SK-N-SH (cell line): ENCODE results near the gene NUMA1. TPM values are rescaled to one million over a fixed set of nuclear protein-coding genes. Genes with fewer than 3 reads are reported as not detected.

Source experiments
- CTCF ChIA-PET: fragments of 300-600, 350-600 bp; formaldehyde crosslinking; extraction: SDS; loops from one replicate; lab custom pipeline; 2021; lab: Yijun Ruan, JAX
- POLR2A ChIA-PET: fragments of 350-600 bp; sonication (Branson Sonifier 250); formaldehyde crosslinking; extraction: SDS; loops from one replicate; lab custom pipeline; 2020; ENCODE audit warnings: antibody characterized with exemption, inconsistent platforms; lab: Yijun Ruan, JAX
- DNase-seq: peaks from one replicate; pipeline ENCODE4 v3.0.0; 2012
- H2AFZ ChIP-seq: fragments of 200-600 bp; sonication (generic); 2 replicates; pipeline ENCODE4 v1.8.1; 2016; ENCODE audit warnings: antibody characterized with exemption, mild to moderate bottlenecking, low read depth
- H3F3A ChIP-seq: fragments of 200-600 bp; sonication (generic); replicated peaks from 2 replicates; pipeline ENCODE3; 2016; ENCODE audit warnings: antibody characterized with exemption, mild to moderate bottlenecking; ENCODE audit not compliant: insufficient read depth
- H3K27ac ChIP-seq, 2 experiments: fragments of 200-500 bp in 1 of 2; fragments of 200-600 bp in 1 of 2; sonication (Bioruptor generic) in 1 of 2; sonication (generic), shearing (Covaris generic) in 1 of 2; 2 replicates each; pipeline versions ENCODE4 v1.5.1 to v1.6.1; 2014 to 2016; ENCODE audit warnings: low read depth in 2 of 2, inconsistent platforms in 1 of 2, low read length in 1 of 2, mild to moderate bottlenecking in 1 of 2, mixed read lengths in 1 of 2
- H3K27me3 ChIP-seq: fragments of 200-600 bp; sonication (generic), shearing (Covaris generic); 2 replicates; pipeline ENCODE4 v1.6.1; 2016; ENCODE audit warnings: mixed run types; ENCODE audit not compliant: insufficient read depth
- H3K36me3 ChIP-seq, 2 experiments: fragments of 200-500 bp in 1 of 2; fragments of 200-600 bp in 1 of 2; sonication (Bioruptor generic) in 1 of 2; sonication (generic) in 1 of 2; replicated peaks in 1 of 2; 2 replicates each; pipeline versions ENCODE3 to v1.5.1; 2014 to 2016; ENCODE audit warnings: low read length in 1 of 2, mild to moderate bottlenecking in 1 of 2; ENCODE audit not compliant: insufficient read depth in 2 of 2, control insufficient read depth in 1 of 2
- H3K4me1 ChIP-seq, 2 experiments: fragments of 200-500 bp in 1 of 2; fragments of 200-600 bp in 1 of 2; sonication (Bioruptor generic) in 1 of 2; sonication (generic), shearing (Covaris generic) in 1 of 2; 2 replicates each; pipeline versions ENCODE4 v1.5.1 to v1.6.1; 2014 to 2016; ENCODE audit warnings: low read depth in 1 of 2, low read length in 1 of 2, mixed run types in 1 of 2; ENCODE audit not compliant: insufficient read depth in 2 of 2, control insufficient read depth in 1 of 2
- H3K4me2 ChIP-seq: fragments of 200-600 bp; sonication (generic), shearing (Covaris generic); 2 replicates; pipeline ENCODE4 v1.6.1; 2017; ENCODE audit warnings: mixed run types
- H3K4me3 ChIP-seq, 2 experiments: fragments of 200-500 bp in 1 of 2; fragments of 200-600 bp in 1 of 2; sonication (Bioruptor generic) in 1 of 2; sonication (generic), shearing (Covaris generic) in 1 of 2; 2 replicates each; pipeline versions ENCODE4 v1.5.1 to v1.8.1; 2014 to 2016; ENCODE audit warnings: low read depth in 2 of 2, inconsistent platforms in 1 of 2, low read length in 1 of 2, mild to moderate bottlenecking in 1 of 2, mixed read lengths in 1 of 2, moderate library complexity in 1 of 2
- H3K79me2 ChIP-seq: fragments of 200-600 bp; sonication (generic); 2 replicates; pipeline ENCODE4 v1.8.1; 2017; ENCODE audit warnings: mild to moderate bottlenecking; ENCODE audit not compliant: insufficient read depth
- H3K9ac ChIP-seq: fragments of 200-600 bp; sonication (generic); 2 replicates; pipeline ENCODE4 v1.6.1; 2017; ENCODE audit warnings: mixed run types
- H3K9me2 ChIP-seq: fragments of 200-600 bp; sonication (generic); 2 replicates; pipeline ENCODE4 v1.6.1; 2017; ENCODE audit warnings: mixed run types
- H3K9me3 ChIP-seq: fragments of 200-600 bp; sonication (generic); 2 replicates; pipeline ENCODE4 v1.6.1; 2017; ENCODE audit warnings: mixed run types, mild to moderate bottlenecking, moderate library complexity
- H4K20me1 ChIP-seq: fragments of 200-600 bp; sonication (generic); 2 replicates; pipeline ENCODE4 v1.6.1; 2017; ENCODE audit warnings: mild to moderate bottlenecking, mixed run types; ENCODE audit not compliant: insufficient read depth
- EP300 ChIP-seq, 2 experiments: IDR thresholded peaks; 2 replicates each; pipeline versions ENCODE4 v1.4.0 to v1.6.1; 2012; ENCODE audit warnings: borderline replicate concordance in 1 of 2, low read depth in 1 of 2, low read length in 1 of 2
- FOXJ3 ChIP-seq: sonication (generic); formaldehyde crosslinking; IDR thresholded peaks from 2 replicates; pipeline ENCODE4 v1.5.1; 2020; ENCODE audit warnings: mild to moderate bottlenecking, missing genetic modification reagents
- FOXM1 ChIP-seq: IDR thresholded peaks from 2 replicates; pipeline ENCODE4 v1.4.0; 2012; ENCODE audit warnings: low read depth, mild to moderate bottlenecking
- MXI1 ChIP-seq: IDR thresholded peaks from 2 replicates; pipeline ENCODE4 v1.6.1; 2012; ENCODE audit warnings: mild to moderate bottlenecking, low read depth, low read length, improper control_type of control experiment
- NRF1 ChIP-seq: IDR thresholded peaks from 2 replicates; pipeline ENCODE4 v1.6.1; 2012; ENCODE audit warnings: low read depth, mild to moderate bottlenecking, low read length
- POLR2AphosphoS5 ChIP-seq: IDR thresholded peaks from 2 replicates; pipeline ENCODE4 v1.6.1; 2012; ENCODE audit warnings: low read depth, low read length
- RAD21 ChIP-seq: IDR thresholded peaks from 2 replicates; pipeline ENCODE4 v1.6.1; 2012; ENCODE audit warnings: mild to moderate bottlenecking, low read length
- RFX5 ChIP-seq: IDR thresholded peaks from 2 replicates; pipeline ENCODE4 v1.6.1; 2012; ENCODE audit warnings: mild to moderate bottlenecking, improper control_type of control experiment, low read length
- RXRA ChIP-seq: IDR thresholded peaks from 2 replicates; pipeline ENCODE4 v1.4.0; 2012; ENCODE audit warnings: low read depth, mild to moderate bottlenecking, borderline replicate concordance
- SIN3A ChIP-seq: IDR thresholded peaks from 2 replicates; pipeline ENCODE4 v1.6.1; 2012; ENCODE audit warnings: low read depth, mild to moderate bottlenecking, low read length, moderate library complexity, borderline replicate concordance
- TAF1 ChIP-seq: IDR thresholded peaks from 2 replicates; pipeline ENCODE4 v1.6.1; 2012; ENCODE audit warnings: low read depth, mild to moderate bottlenecking, low read length, moderate library complexity, borderline replicate concordance
- TCF12 ChIP-seq: IDR thresholded peaks from 2 replicates; pipeline ENCODE4 v1.4.0; 2012
- WGBS: methylation state at CpG from one replicate; pipeline ENCODE4 v1.1.6; 2017; ENCODE audit warnings: low lambda C conversion rate; 5-methylcytosine and 5-hydroxymethylcytosine counted together
- polyA plus RNA-seq, 3 experiments: library from polyadenylated mRNA; depleted of rRNA; stranded (reverse); fragments of >200 nt; gene quantifications; 2 replicates each; pipeline ENCODE4 v1.2.3, GENCODE V29; 2012
- TF ChIP-seq, protein P1 (sequence below): IDR thresholded peaks from 2 replicates; pipeline ENCODE4 v1.4.0; 2012; ENCODE audit warnings: low read depth
- TF ChIP-seq, protein P2 (sequence below): fragments of 200-600 bp; sonication (generic); IDR thresholded peaks from 2 replicates; pipeline ENCODE4 v1.6.1; 2017; ENCODE audit warnings: antibody characterized with exemption, mild to moderate bottlenecking, moderate library complexity
- TF ChIP-seq, protein P3 (sequence below): fragments of 150-350 bp; IDR thresholded peaks from 2 replicates; pipeline ENCODE4 v1.6.1; 2016; ENCODE audit warnings: mild to moderate bottlenecking, low read depth, low read length
- TF ChIP-seq, protein P4 (sequence below): IDR thresholded peaks from 2 replicates; pipeline ENCODE4 v1.6.1; 2012; ENCODE audit warnings: mild to moderate bottlenecking, low read depth, low read length, moderate library complexity

The NUMA1 gene
- polyA plus RNA-seq, 1 of the 3 experiments (the other 2 are of a cell fraction): 111 TPM

DNA sequence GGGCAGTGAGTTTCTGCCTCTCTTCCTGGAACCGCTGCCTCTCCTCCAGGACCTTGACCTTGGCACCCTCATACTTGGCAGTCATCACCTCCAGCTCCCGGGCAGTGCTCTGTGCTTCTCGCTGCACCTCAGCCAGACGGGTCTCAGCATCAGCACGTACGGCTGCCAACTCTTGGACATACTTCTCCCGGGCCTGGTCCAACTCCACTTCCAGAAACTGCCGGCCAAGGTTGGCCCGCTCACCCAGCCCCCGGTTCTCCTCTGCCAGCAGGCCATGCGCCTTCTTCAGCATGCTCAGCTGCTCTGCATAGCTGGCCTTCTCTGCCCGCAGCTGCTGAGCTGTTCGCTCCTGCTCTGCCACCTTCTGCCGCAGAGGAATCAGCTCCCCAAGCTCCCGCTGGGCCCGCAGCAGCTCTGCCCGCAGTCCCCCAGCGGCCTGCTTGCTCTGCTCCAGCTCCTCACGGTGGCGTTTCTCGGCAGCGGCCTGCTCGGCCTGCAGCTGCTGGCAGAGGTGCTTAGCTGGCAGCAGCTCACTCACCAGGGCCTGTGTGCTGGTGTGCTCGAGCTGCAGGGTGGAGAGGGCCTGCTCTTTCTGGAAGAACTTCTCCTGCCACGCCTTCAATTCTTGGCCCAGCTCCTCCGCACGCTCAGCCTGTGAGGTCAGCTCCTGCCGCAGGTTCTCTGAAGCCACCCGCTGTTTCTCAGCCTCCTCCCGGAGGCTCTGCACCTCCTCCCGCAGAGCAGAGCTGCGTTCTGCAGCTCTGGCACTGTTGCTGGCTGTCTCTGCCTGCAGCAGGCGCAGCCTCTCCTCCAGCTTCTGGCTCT lies 67.2 kb downstream of the NUMA1 start:
- no peaks in the 10 kb centered on the region for H3K9me2 ChIP-seq
- peaks cover 43 to 99% of the 10 kb centered on the region in 2 experiments for H3K36me3 ChIP-seq
- no peak overlapping the region for H2AFZ ChIP-seq
- H3K4me3 ChIP-seq: no peak overlapping the region
- no peak overlapping the region for H3K4me2 ChIP-seq
- no peak overlapping the region; a peak in 1 of 4 replicates for H3K27ac ChIP-seq
- no peak overlapping the region for H3K9ac ChIP-seq
- H3K9me3 ChIP-seq: no peaks in the 10 kb centered on the region
- POLR2A ChIA-PET: interaction anchor here (0.6 to 2.3 kb wide), 6 partner anchors 7 to 79 kb away, joined by 3 to 6 read pairs (median 3); no protein-coding TSS in a partner anchor
- H3K79me2 ChIP-seq: peaks cover 2% of the 10 kb centered on the region; the same call in 1 of the 2 replicates
- no peaks in the 10 kb centered on the region for H3K27me3 ChIP-seq
- peaks cover 45% of the 10 kb centered on the region; the same call in 1 of the 2 replicates for H4K20me1 ChIP-seq
- WGBS: 91% methylated on average over 24 of the region's 33 CpGs
- no peaks in the 10 kb centered on the region; a peak in 1 of 4 replicates for H3K4me1 ChIP-seq
- TF ChIP-seq POLR2AphosphoS5: 0 out of 2 replicates have a peak, but pooled peaks have one; percentile 6
- TF ChIP-seq RFX5: no peak
- CTCF ChIA-PET: interaction anchor here (1.0 to 21.4 kb wide), 8 partner anchors 11 to 421 kb away, joined by 3 to 416 read pairs (median 6); partner anchors contain the start of genes CLPB and LAMTOR1
- DNase-seq: no peak
- H3F3A ChIP-seq: peaks cover 15% of the 10 kb centered on the region

DNA sequence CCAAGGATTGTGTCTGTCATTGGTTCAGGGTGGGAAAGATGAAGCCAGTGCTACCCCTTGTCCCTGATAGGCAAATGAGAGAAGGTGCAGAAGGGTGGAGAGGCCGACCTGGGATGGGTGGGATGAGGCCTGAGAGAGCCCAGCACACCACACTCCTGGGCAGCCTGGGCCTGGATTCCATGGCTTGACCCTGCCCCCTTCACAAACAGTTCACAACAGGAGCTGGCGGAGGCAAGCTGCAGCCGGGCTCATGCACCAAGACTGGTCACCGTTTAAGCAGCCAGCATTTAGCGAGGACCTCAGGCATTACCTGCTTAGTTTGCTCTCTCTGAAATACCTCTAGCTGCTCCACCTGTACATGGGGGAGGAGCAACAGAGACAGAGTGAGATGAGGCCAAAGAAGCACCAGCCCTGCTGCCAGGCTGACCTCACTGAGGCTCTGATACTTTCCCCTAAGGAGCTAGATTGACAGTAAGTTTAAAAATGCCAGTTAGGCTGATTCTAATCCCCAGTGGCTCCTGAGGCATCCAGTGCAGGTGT lies 68.2 kb downstream of the NUMA1 start:
- Histone ChIP-seq H3F3A (peaks cover 22% of the 10 kb centered on the region), H3K9me3 (no peaks in the 10 kb centered on the region), H4K20me1 (peaks cover 49% of the 10 kb centered on the region; the same call in 1 of the 2 replicates), H3K9ac (no peak overlapping the region), H2AFZ (no peak overlapping the region), H3K4me3 (no peak overlapping the region), H3K4me1 (no peaks in the 10 kb centered on the region; a peak in 1 of 4 replicates), H3K36me3 (peaks cover 44 to 99% of the 10 kb centered on the region in 2 experiments), H3K27ac (no peak overlapping the region; a peak in 1 of 4 replicates), H3K79me2 (peaks cover 2% of the 10 kb centered on the region; the same call in 1 of the 2 replicates), H3K4me2 (no peak overlapping the region), H3K27me3 (no peaks in the 10 kb centered on the region), H3K9me2 (no peaks in the 10 kb centered on the region)
- CTCF ChIA-PET: interaction anchor here (0.6 to 5.5 kb wide), 6 partner anchors 9 to 132 kb away, joined by 3 to 37 read pairs (median 6); no protein-coding TSS in a partner anchor
- DNase-seq: no peak
- POLR2A ChIA-PET: interaction anchor here (0.6 to 1.5 kb wide), 3 partner anchors 8 to 80 kb away, joined by 3 read pairs; no protein-coding TSS in a partner anchor
- TF ChIP-seq, protein P1, sequence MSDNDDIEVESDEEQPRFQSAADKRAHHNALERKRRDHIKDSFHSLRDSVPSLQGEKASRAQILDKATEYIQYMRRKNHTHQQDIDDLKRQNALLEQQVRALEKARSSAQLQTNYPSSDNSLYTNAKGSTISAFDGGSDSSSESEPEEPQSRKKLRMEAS: no peak
- TF ChIP-seq TAF1 (no peak), SIN3A (no peak), NRF1 (no peak), EP300 (IDR thresholded peaks at IDR 0.05; ENCODE audit: borderline replicate concordance in 1 of 2, low read depth in 1 of 2, low read length in 1 of 2) (no peak), FOXM1 (no peak), FOXJ3 (CRISPR knock-in tag) (no peak), TCF12 (no peak), RAD21 (no peak), RFX5 (no peak), MXI1 (no peak), POLR2AphosphoS5 (no peak), RXRA (no peak)
- TF ChIP-seq, protein P2, sequence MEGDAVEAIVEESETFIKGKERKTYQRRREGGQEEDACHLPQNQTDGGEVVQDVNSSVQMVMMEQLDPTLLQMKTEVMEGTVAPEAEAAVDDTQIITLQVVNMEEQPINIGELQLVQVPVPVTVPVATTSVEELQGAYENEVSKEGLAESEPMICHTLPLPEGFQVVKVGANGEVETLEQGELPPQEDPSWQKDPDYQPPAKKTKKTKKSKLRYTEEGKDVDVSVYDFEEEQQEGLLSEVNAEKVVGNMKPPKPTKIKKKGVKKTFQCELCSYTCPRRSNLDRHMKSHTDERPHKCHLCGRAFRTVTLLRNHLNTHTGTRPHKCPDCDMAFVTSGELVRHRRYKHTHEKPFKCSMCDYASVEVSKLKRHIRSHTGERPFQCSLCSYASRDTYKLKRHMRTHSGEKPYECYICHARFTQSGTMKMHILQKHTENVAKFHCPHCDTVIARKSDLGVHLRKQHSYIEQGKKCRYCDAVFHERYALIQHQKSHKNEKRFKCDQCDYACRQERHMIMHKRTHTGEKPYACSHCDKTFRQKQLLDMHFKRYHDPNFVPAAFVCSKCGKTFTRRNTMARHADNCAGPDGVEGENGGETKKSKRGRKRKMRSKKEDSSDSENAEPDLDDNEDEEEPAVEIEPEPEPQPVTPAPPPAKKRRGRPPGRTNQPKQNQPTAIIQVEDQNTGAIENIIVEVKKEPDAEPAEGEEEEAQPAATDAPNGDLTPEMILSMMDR: no peak
- TF ChIP-seq, protein P3, sequence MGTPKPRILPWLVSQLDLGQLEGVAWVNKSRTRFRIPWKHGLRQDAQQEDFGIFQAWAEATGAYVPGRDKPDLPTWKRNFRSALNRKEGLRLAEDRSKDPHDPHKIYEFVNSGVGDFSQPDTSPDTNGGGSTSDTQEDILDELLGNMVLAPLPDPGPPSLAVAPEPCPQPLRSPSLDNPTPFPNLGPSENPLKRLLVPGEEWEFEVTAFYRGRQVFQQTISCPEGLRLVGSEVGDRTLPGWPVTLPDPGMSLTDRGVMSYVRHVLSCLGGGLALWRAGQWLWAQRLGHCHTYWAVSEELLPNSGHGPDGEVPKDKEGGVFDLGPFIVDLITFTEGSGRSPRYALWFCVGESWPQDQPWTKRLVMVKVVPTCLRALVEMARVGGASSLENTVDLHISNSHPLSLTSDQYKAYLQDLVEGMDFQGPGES: no peak
- TF ChIP-seq, protein P4, sequence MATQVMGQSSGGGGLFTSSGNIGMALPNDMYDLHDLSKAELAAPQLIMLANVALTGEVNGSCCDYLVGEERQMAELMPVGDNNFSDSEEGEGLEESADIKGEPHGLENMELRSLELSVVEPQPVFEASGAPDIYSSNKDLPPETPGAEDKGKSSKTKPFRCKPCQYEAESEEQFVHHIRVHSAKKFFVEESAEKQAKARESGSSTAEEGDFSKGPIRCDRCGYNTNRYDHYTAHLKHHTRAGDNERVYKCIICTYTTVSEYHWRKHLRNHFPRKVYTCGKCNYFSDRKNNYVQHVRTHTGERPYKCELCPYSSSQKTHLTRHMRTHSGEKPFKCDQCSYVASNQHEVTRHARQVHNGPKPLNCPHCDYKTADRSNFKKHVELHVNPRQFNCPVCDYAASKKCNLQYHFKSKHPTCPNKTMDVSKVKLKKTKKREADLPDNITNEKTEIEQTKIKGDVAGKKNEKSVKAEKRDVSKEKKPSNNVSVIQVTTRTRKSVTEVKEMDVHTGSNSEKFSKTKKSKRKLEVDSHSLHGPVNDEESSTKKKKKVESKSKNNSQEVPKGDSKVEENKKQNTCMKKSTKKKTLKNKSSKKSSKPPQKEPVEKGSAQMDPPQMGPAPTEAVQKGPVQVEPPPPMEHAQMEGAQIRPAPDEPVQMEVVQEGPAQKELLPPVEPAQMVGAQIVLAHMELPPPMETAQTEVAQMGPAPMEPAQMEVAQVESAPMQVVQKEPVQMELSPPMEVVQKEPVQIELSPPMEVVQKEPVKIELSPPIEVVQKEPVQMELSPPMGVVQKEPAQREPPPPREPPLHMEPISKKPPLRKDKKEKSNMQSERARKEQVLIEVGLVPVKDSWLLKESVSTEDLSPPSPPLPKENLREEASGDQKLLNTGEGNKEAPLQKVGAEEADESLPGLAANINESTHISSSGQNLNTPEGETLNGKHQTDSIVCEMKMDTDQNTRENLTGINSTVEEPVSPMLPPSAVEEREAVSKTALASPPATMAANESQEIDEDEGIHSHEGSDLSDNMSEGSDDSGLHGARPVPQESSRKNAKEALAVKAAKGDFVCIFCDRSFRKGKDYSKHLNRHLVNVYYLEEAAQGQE: no peak
- WGBS: 97% methylated on average over 5 of the region's 5 CpGs
